ENCODE measurements around the gene GBGT1.

Gene GBGT1

GRCh38 chr9:133201424-133202144 lies 37.9 kb upstream of the GBGT1 start:
- Histone ChIP-seq H3K36me3 (ENCODE audit: low read depth) (no peaks in the 10 kb centered on the region), H3K4me3 (ENCODE audit: severe bottlenecking) (no peak overlapping the region), H3K4me1 (ENCODE audit: insufficient read depth, poor library complexity, severe bottlenecking) (no peaks in the 10 kb centered on the region), H3K27ac (ENCODE audit: poor library complexity, severe bottlenecking) (no peak overlapping the region), H3K9me3 (ENCODE audit: severe bottlenecking) (no peaks in the 10 kb centered on the region), H3K27me3 (ENCODE audit: insufficient read depth, poor library complexity, severe bottlenecking) (peaks cover 16% of the 10 kb centered on the region)
- DNase-seq (ENCODE audit: low spot score) (no peak), ATAC-seq (ENCODE audit: low read depth) (no peak)
- TF ChIP-seq, protein P1, sequence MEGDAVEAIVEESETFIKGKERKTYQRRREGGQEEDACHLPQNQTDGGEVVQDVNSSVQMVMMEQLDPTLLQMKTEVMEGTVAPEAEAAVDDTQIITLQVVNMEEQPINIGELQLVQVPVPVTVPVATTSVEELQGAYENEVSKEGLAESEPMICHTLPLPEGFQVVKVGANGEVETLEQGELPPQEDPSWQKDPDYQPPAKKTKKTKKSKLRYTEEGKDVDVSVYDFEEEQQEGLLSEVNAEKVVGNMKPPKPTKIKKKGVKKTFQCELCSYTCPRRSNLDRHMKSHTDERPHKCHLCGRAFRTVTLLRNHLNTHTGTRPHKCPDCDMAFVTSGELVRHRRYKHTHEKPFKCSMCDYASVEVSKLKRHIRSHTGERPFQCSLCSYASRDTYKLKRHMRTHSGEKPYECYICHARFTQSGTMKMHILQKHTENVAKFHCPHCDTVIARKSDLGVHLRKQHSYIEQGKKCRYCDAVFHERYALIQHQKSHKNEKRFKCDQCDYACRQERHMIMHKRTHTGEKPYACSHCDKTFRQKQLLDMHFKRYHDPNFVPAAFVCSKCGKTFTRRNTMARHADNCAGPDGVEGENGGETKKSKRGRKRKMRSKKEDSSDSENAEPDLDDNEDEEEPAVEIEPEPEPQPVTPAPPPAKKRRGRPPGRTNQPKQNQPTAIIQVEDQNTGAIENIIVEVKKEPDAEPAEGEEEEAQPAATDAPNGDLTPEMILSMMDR (IDR thresholded peaks at IDR 0.05; ENCODE audit: poor library complexity, severe bottlenecking), result no peak

DNA sequence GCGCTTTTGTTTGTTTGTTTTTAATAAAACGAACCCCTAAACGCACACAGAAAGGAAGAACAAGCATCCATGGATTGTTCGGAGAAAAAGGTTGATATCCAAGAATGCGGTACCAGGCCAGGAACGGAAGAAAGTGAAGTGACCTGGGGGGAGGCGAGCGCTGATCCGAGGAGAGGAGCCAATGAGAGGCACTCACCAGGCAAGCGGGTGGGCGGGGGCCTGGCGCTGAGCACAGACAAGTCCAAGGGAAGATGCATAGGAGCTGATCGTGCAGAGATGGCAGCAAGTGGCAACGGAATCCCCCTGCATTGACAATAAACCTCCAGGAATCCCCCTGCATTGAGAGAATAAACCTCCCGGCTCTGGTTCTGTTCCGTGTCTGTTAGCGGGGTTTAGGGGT lies 36.9 kb upstream of the GBGT1 start:
- DNase-seq (ENCODE audit: low spot score), result no peak
- Histone ChIP-seq H3K27me3 (ENCODE audit: insufficient read depth, poor library complexity, severe bottlenecking) (peaks cover 11% of the 10 kb centered on the region), H3K36me3 (ENCODE audit: low read depth) (no peaks in the 10 kb centered on the region), H3K4me3 (ENCODE audit: severe bottlenecking) (no peak overlapping the region), H3K4me1 (ENCODE audit: insufficient read depth, poor library complexity, severe bottlenecking) (no peaks in the 10 kb centered on the region), H3K27ac (ENCODE audit: poor library complexity, severe bottlenecking) (no peak overlapping the region), H3K9me3 (ENCODE audit: severe bottlenecking) (no peaks in the 10 kb centered on the region)
- no peak for ATAC-seq (ENCODE audit: low read depth)
- TF ChIP-seq, protein P1 (IDR thresholded peaks at IDR 0.05; ENCODE audit: poor library complexity, severe bottlenecking), result no peak

GRCh38 chr9:133199648-133200321 lies 36.1 kb upstream of the GBGT1 start:
- no peak for DNase-seq (ENCODE audit: low spot score)
- Histone ChIP-seq H3K4me3 (ENCODE audit: severe bottlenecking) (peak overlapping the region; percentile 39), H3K36me3 (ENCODE audit: low read depth) (no peaks in the 10 kb centered on the region), H3K27me3 (ENCODE audit: insufficient read depth, poor library complexity, severe bottlenecking) (peaks cover 11% of the 10 kb centered on the region), H3K9me3 (ENCODE audit: severe bottlenecking) (peaks cover 5% of the 10 kb centered on the region), H3K27ac (ENCODE audit: poor library complexity, severe bottlenecking) (no peak overlapping the region), H3K4me1 (ENCODE audit: insufficient read depth, poor library complexity, severe bottlenecking) (no peaks in the 10 kb centered on the region)
- TF ChIP-seq, protein P1 (IDR thresholded peaks at IDR 0.05; ENCODE audit: poor library complexity, severe bottlenecking), result peak; percentile 53
- peak; percentile 56 for ATAC-seq (ENCODE audit: low read depth)

DNA sequence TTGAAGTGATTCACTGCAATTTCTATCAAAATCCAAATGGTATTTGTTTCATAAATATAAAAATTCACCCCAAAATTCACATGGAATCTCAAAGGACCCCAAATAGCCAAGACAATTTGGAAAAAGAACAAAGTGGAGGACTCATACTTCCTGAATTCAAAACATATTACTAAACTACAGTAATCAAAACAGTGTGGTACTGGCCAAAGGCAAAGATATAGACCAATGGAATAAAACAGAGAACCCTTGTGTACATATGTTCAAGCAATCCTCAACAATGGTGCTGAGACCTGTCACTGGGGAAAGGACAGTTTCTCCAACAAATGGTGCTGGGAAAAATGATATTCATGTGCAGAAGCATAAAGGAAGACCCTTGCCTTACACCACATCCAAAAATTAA lies 31.3 kb upstream of the GBGT1 start:
- TF ChIP-seq, protein P1 (IDR thresholded peaks at IDR 0.05; ENCODE audit: poor library complexity, severe bottlenecking), result no peak
- Histone ChIP-seq H3K36me3 (ENCODE audit: low read depth) (no peaks in the 10 kb centered on the region), H3K9me3 (ENCODE audit: severe bottlenecking) (peaks cover 5% of the 10 kb centered on the region), H3K27ac (ENCODE audit: poor library complexity, severe bottlenecking) (no peak overlapping the region), H3K27me3 (ENCODE audit: insufficient read depth, poor library complexity, severe bottlenecking) (no peaks in the 10 kb centered on the region), H3K4me1 (ENCODE audit: insufficient read depth, poor library complexity, severe bottlenecking) (no peaks in the 10 kb centered on the region), H3K4me3 (ENCODE audit: severe bottlenecking) (no peak overlapping the region)
- ATAC-seq (ENCODE audit: low read depth) (no peak), DNase-seq (ENCODE audit: low spot score) (no peak)

DNA sequence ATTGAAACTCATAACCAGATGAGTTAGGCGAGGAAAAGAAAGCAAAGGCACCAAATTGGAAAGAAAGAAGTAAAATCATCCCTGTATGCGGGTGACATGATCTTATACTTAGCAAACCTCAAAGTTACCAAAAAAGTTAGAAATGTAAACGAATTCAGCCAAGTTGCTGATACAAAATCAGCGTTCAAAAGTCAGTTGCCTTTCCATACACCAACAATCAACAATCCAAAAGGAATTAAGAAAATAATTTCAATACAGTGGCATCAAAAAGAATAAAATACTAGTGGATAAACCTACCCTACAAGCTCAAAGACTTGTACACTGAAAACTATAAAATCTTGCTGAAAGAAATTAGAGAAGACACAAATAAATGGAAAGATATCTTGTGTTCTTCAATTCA lies 30.9 kb upstream of the GBGT1 start:
- peaks cover 5% of the 10 kb centered on the region for H3K9me3 ChIP-seq (ENCODE audit: severe bottlenecking)
- no peaks in the 10 kb centered on the region for H3K36me3 ChIP-seq (ENCODE audit: low read depth)
- DNase-seq (ENCODE audit: low spot score) (no peak), ATAC-seq (ENCODE audit: low read depth) (no peak)
- no peak overlapping the region for H3K4me3 ChIP-seq (ENCODE audit: severe bottlenecking)
- no peak overlapping the region for H3K27ac ChIP-seq (ENCODE audit: poor library complexity, severe bottlenecking)
- no peaks in the 10 kb centered on the region for H3K27me3 ChIP-seq (ENCODE audit: insufficient read depth, poor library complexity, severe bottlenecking)
- H3K4me1 ChIP-seq (ENCODE audit: insufficient read depth, poor library complexity, severe bottlenecking), result no peaks in the 10 kb centered on the region
- TF ChIP-seq, protein P1 (IDR thresholded peaks at IDR 0.05; ENCODE audit: poor library complexity, severe bottlenecking), result no peak

Data from RWPE2 (cell line).